VCaP (cell line): ENCODE results near the gene IMPG2.

Experiments
- H3K27ac ChIP-seq: fragments of 450-650 bp; 2 replicates; pipeline ENCODE4 v1.5.1; 2017
- CTCF ChIP-seq: fragments of 450-650 bp; conservative IDR thresholded peaks from 2 replicates; pipeline ENCODE4 v1.5.1; 2017; ENCODE audit warnings: mild to moderate bottlenecking, moderate library complexity

The IMPG2 gene

DNA sequence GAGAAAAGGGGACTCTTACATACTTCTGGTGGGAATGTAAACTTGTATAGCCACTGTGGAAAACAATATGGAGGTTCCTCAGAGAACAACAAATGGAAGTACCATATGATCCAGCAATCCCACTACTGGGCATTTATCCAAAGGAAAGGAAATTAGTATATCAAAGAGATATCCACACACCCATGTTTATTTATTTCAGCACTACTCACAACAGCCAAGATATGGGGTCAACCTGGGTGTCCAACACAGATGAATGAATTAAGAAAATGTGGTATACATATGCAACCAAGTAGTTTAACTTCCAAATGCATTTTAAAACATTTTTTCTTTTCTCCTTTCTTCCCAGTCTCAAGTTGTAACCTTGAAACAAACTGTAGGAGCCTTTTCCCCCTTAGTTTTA is 54.3 kb downstream of the IMPG2 start:
- H3K27ac ChIP-seq = no peak overlapping the region
- no peak for TF ChIP-seq CTCF

DNA sequence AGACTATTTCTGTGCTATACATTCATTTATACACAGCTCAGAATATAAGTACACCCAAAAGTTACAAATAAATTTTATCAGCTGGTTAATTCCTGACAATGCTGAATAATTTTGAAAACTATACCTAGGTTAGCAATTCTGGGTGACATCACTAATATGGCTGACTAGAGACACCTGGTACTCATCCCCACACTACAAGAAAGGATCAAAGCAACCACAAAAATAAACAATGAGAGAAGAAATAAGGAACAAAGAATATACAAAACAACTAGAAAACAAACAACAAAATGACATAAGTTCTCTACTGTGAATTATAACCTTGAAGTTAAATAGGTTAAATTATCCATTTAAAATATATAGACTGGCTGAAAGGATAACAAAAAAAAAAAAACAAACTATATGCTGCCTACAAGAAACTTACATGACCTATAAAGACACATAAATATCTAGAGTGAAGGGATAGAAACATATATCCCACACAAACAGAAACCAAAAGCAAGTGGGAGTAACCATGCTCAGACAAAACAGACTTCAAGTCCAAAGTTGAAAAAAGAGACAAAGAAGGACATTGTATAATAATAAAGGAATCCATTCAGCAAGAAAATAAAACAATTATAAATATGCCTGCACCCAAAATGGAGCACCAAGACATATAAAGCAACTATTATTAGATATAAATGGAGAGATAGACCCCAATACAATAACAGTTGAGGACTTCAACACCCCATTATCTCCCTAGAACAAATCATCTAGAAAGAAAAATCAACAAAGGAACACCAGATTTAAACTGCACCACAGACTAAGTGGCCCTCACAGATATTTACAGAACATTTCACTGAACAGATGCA is 57.8 kb downstream of the IMPG2 start:
- no peak for TF ChIP-seq CTCF
- H3K27ac ChIP-seq = no peak overlapping the region

DNA sequence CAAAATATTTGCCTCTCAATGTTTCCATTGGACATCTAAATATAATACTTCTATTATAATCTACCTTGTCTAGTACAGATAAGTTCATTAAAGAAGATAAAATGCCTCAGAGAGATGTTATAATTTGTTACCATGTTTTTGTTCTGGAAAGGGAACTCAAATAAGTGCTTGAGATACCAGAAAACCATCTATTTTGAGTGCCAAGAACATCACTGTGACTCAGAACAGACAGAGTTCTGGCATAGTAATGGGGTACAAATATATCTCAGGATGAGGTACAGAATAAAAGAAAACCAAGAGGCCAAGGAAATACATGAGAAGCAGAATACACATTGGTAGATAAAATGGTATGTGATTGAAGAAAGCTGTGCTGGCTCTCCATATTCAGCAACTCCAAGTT is 58.9 kb downstream of the IMPG2 start:
- no peak overlapping the region for H3K27ac ChIP-seq

DNA sequence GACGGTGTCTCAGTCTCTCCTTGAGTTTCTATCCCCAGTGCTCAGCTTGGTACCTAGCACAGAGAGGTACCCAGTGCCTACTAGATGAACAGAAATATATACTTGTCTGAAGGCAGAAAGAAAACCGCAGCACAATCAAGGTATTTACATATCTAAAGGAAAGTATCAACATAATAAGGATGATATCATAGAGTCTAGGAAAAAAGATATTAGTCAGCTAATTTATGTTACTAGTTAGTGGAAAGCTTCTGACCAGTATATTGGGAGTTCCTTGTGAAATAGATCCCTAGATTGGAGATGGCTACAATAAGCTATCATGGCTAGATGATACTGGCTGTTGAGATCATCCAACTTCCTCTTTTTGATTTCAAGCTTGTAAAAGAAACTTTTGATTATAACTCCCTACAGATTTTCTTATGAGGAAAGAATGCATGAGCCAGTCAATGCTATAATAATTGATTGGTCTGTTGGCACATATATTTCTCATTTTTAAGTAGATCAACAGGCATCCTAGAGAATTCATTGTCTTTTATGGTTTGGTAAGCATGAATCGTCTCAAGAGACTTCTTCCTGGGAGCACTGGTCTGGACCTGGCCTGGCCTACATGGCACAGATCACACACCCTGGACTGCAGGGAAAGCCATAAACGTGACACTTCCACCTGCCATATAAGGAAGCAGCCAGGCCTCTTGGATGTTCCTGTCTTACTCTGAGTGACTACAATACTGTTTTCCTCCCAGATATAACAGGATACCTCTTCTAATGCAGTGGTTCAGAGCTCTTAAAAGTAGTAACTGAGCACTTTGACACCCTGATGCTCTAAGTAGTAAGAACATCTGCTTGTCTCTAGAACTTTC is 60.7 kb downstream of the IMPG2 start:
- TF ChIP-seq CTCF = no peak
- no peak overlapping the region for H3K27ac ChIP-seq

More for the DNA sequence above, 58.9 kb downstream of the IMPG2 start:
- no peak for TF ChIP-seq CTCF

DNA sequence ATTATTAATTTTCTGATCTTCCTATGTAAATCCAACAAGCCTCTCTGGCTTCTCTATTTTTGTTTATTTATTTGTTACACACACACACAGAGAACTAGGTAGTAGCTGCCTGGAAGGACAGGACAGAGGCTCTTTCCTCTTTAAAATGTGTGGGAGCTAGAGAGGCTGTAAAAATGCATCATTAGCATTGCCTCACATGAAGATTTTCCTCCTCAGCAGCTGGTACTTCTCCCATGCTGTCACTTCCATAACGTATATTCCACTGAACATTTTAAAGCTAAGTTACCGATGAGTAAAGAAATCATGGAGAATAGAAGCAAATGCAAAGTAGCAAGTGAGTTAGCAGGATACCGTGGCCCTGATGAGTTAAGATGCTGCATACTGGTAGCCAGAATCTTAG is 63.9 kb downstream of the IMPG2 start:
- no peak for TF ChIP-seq CTCF
- H3K27ac ChIP-seq = no peak overlapping the region

DNA sequence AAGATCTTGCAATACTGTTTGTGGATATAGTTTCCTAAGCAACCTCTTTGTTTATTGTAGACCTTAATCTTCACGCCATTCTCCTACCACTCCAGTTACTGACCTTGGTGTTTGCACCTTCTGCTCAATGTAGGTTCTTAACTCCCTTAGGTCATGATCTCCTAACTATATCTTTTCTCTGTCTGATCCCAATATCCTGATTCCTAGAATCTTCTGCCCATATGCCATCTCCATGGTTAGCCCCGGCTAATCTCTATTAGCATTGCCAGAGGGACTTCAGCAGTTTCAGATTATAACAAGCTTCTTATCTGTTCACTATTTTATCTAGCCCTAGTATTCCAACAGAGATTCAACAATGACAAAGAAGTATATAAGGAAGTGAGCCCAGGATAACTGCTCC is 64.9 kb downstream of the IMPG2 start:
- TF ChIP-seq CTCF = no peak
- no peak overlapping the region for H3K27ac ChIP-seq

- no peak for TF ChIP-seq CTCF
- H3K27ac ChIP-seq = no peak overlapping the region
Measured at GRCh38 chr3:101253396-101253795, 67.0 kb downstream of the IMPG2 start.
